Cardiac muscle cell (in vitro differentiated cells and primary cell): ENCODE results near the gene ARL6IP6. TPM values are rescaled to one million over a fixed set of nuclear protein-coding genes. Genes with fewer than 3 reads are reported as not detected.

Source experiments
- DNase-seq, 2 donors: peaks; one replicate each; pipeline versions ENCODE4 v3.0.0 to v3.0.0-alpha.2; 2010 to 2017; ENCODE audit warnings: low read depth in 1 of 2, low spot score in 1 of 2
- H3K27ac ChIP-seq: fragments of 200-600 bp; sonication (generic); 2 replicates; pipeline ENCODE4 v1.5.1; 2016
- H3K27me3 ChIP-seq: fragments of 200-600 bp; sonication (generic); 2 replicates; pipeline ENCODE4 v1.6.0; 2016; ENCODE audit warnings: control low read depth
- H3K36me3 ChIP-seq: fragments of 200-600 bp; sonication (generic); 2 replicates; pipeline ENCODE4 v1.5.1; 2016; ENCODE audit warnings: control low read depth
- H3K4me1 ChIP-seq: fragments of 200-600 bp; sonication (generic); 2 replicates; pipeline ENCODE4 v1.8.1; 2017; ENCODE audit warnings: low read depth, mild to moderate bottlenecking, mixed run types
- H3K4me3 ChIP-seq: fragments of 200-600 bp; sonication (generic); 2 replicates; pipeline ENCODE4 v1.5.1; 2016; ENCODE audit warnings: mild to moderate bottlenecking
- H3K9me3 ChIP-seq: fragments of 200-600 bp; sonication (generic); 2 replicates; pipeline ENCODE4 v1.5.1; 2017; ENCODE audit warnings: low read depth, mild to moderate bottlenecking, control low read depth
- CTCF ChIP-seq: IDR thresholded peaks from 2 replicates; pipeline ENCODE4 v1.5.1; 2012; ENCODE audit warnings: low read depth, mild to moderate bottlenecking, low read length
- polyA plus RNA-seq: library from polyadenylated mRNA; unstranded; fragments of >200 nt; fragmentation: Nextera tagmentation; extraction: Ambion mirVana; gene quantifications from 2 replicates; pipeline ENCODE4 v1.2.1, GENCODE V29; 2016
- total RNA-seq: library from RNA; depleted of rRNA; stranded (reverse); fragments of >200 nt; gene quantifications from 2 replicates; pipeline ENCODE4 v1.2.3, GENCODE V29; 2016

The ARL6IP6 gene
- total and polyA plus RNA-seq, 2 experiments from 2014 or later: 24.1 to 27.9 TPM

GRCh38 chr2:152790883-152791282 lies 72.5 kb downstream of the ARL6IP6 start:
- peak in 1 of 2 donors; percentile 36 for DNase-seq
- no peaks in the 10 kb centered on the region for H3K36me3 ChIP-seq
- no peak overlapping the region for H3K4me3 ChIP-seq
- no peaks in the 10 kb centered on the region for H3K9me3 ChIP-seq
- no peak overlapping the region for H3K27ac ChIP-seq
- TF ChIP-seq CTCF: no peak
- no peaks in the 10 kb centered on the region for H3K4me1 ChIP-seq
- H3K27me3 ChIP-seq: no peaks in the 10 kb centered on the region

- Histone ChIP-seq H3K36me3 (no peaks in the 10 kb centered on the region), H3K27ac (no peak overlapping the region), H3K4me3 (no peak overlapping the region), H3K4me1 (no peaks in the 10 kb centered on the region), H3K9me3 (no peaks in the 10 kb centered on the region), H3K27me3 (no peaks in the 10 kb centered on the region)
- no peak for TF ChIP-seq CTCF
- DNase-seq: no peak
Measured at GRCh38 chr2:152791979-152792378, 73.6 kb downstream of the ARL6IP6 start.

- Histone ChIP-seq H3K4me3 (no peak overlapping the region), H3K4me1 (no peaks in the 10 kb centered on the region), H3K27ac (no peak overlapping the region), H3K27me3 (no peaks in the 10 kb centered on the region), H3K9me3 (no peaks in the 10 kb centered on the region), H3K36me3 (no peaks in the 10 kb centered on the region)
- no peak for DNase-seq
- no peak for TF ChIP-seq CTCF
Measured at GRCh38 chr2:152792974-152793373, 74.6 kb downstream of the ARL6IP6 start.

- TF ChIP-seq CTCF: no peak
- Histone ChIP-seq H3K4me1 (no peaks in the 10 kb centered on the region), H3K27me3 (no peaks in the 10 kb centered on the region), H3K4me3 (no peak overlapping the region), H3K9me3 (no peaks in the 10 kb centered on the region), H3K36me3 (no peaks in the 10 kb centered on the region), H3K27ac (no peak overlapping the region)
- DNase-seq: no peak
Measured at GRCh38 chr2:152796941-152797340, 78.5 kb downstream of the ARL6IP6 start.

DNA sequence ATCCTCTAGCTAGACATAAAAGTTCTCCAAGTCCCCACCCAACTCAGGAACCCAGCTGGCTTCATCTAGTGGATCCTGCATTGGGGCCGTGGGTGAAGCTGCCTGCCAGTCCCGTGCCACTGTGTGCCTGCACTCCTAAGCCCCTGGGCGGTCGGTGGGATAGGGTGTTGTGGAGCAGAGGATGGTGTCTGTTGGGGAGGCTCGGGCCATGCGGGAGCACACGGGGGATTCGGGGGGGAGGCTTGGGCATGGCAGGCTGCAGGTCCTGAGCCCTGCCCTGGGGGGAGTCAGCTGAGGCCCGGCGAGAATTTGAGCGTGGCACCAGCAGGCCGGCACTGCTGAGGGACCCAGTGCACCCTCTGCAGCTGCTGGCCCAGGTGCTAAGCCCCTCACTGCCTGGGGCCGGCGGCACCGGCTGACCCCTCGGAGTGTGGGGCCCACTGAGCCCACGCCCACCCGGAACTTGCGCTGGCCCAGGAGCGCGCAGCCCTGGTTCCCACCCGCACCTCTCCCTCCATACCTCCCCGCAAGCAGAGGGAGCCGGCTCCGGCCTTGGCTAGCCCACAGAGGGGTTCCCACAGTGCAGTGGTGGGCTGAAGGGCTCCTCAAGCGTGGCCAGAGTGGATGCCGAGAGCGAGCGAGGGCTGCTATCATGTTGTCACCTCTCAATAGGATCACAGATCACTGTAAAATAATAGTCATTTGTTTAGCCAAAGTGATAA lies 86.4 kb downstream of the ARL6IP6 start:
- no peak overlapping the region for H3K4me3 ChIP-seq
- H3K36me3 ChIP-seq: no peaks in the 10 kb centered on the region
- no peaks in the 10 kb centered on the region for H3K4me1 ChIP-seq
- no peak for TF ChIP-seq CTCF
- H3K27me3 ChIP-seq: no peaks in the 10 kb centered on the region
- no peak overlapping the region for H3K27ac ChIP-seq
- no peak for DNase-seq
- no peaks in the 10 kb centered on the region for H3K9me3 ChIP-seq
